Measurements from ENCODE around the gene TRPV3. TPM values are rescaled to one million over a fixed set of nuclear protein-coding genes. Genes with fewer than 3 reads are reported as not detected.

The TRPV3 gene
- total RNA-seq, 1 experiment from 2014 or later, result 1.4 TPM

- ATAC-seq (no peak), DNase-seq (ENCODE audit: low read depth, low spot score) (no peak)
- no TSS peak for BruUV-seq (replicated peaks)
- intact Hi-C loops (cut with micrococcal nuclease), result no loop called here
- no peak for TF ChIP-seq SP1 (IDR thresholded peaks at IDR 0.05; ENCODE audit: low read depth)
- no peak for TF ChIP-seq ZFX (IDR thresholded peaks at IDR 0.05)
- TF ChIP-seq EGR1 (IDR thresholded peaks at IDR 0.05; ENCODE audit: low read depth), result no peak
- TF ChIP-seq CBX3 (IDR thresholded peaks at IDR 0.05; ENCODE audit: low read depth), result no peak
- POLR2A ChIA-PET, result no interaction called here
- Histone ChIP-seq H3K4me1 (ENCODE audit: control insufficient read depth in 1 of 2, insufficient read depth in 2 of 2, low read length in 2 of 2) (no peaks in the 10 kb centered on the region), H3K4me2 (ENCODE audit: low read length) (no peak overlapping the region), H3K9me2 (ENCODE audit: insufficient read depth) (no peaks in the 10 kb centered on the region), H2AFZ (ENCODE audit: low read depth, low read length, poor library complexity, severe bottlenecking) (no peak overlapping the region), H3K4me3 (replicated peaks in 1 of 2; ENCODE audit: low read depth in 1 of 2, low read length in 2 of 2) (no peak overlapping the region), H3K36me3 (ENCODE audit: control insufficient read depth in 1 of 2, insufficient read depth in 2 of 2, low read length in 2 of 2) (no peaks in the 10 kb centered on the region), H3K9ac (ENCODE audit: low read length) (no peak overlapping the region), H3K27ac (ENCODE audit: low read depth, low read length) (no peak overlapping the region), H3K27me3 (ENCODE audit: insufficient read depth, low read length) (peaks cover 7% of the 10 kb centered on the region; the same call in 1 of the 2 replicates), H4K20me1 (ENCODE audit: insufficient read depth) (no peaks in the 10 kb centered on the region), H3K9me3 (ENCODE audit: control insufficient read depth in 1 of 2, insufficient read depth in 1 of 2, low read depth in 1 of 2, low read length in 2 of 2) (peaks cover 0 to 4% of the 10 kb centered on the region in 2 experiments; a peak in 1 of 4 replicates), H3K79me2 (ENCODE audit: insufficient read depth, low read length) (no peaks in the 10 kb centered on the region)
- RAD21 ChIA-PET (ENCODE audit: low non-redundant PET in 1 of 2, low total read pairs in 2 of 2, uncharacterized antibody in 2 of 2, unreplicated experiment in 2 of 2), result no interaction called here
- CTCF ChIA-PET, result no interaction called here
Measured at GRCh38 chr17:3505008-3505407, 52.6 kb downstream of the TRPV3 start.

GRCh38 chr17:3503285-3503684 lies 54.3 kb downstream of the TRPV3 start:
- ATAC-seq (no peak), DNase-seq (ENCODE audit: low read depth, low spot score) (no peak)
- Histone ChIP-seq H3K4me3 (replicated peaks in 1 of 2; ENCODE audit: low read depth in 1 of 2, low read length in 2 of 2) (no peak overlapping the region), H3K9me3 (ENCODE audit: control insufficient read depth in 1 of 2, insufficient read depth in 1 of 2, low read depth in 1 of 2, low read length in 2 of 2) (peaks cover 0 to 4% of the 10 kb centered on the region in 2 experiments; a peak in 1 of 4 replicates), H3K79me2 (ENCODE audit: insufficient read depth, low read length) (no peaks in the 10 kb centered on the region), H3K36me3 (ENCODE audit: control insufficient read depth in 1 of 2, insufficient read depth in 2 of 2, low read length in 2 of 2) (no peaks in the 10 kb centered on the region), H3K27ac (ENCODE audit: low read depth, low read length) (no peak overlapping the region), H3K4me2 (ENCODE audit: low read length) (no peak overlapping the region), H2AFZ (ENCODE audit: low read depth, low read length, poor library complexity, severe bottlenecking) (no peak overlapping the region), H3K27me3 (ENCODE audit: insufficient read depth, low read length) (peaks cover 7% of the 10 kb centered on the region; the same call in 1 of the 2 replicates), H3K9ac (ENCODE audit: low read length) (no peak overlapping the region), H4K20me1 (ENCODE audit: insufficient read depth) (no peaks in the 10 kb centered on the region), H3K9me2 (ENCODE audit: insufficient read depth) (no peaks in the 10 kb centered on the region), H3K4me1 (ENCODE audit: control insufficient read depth in 1 of 2, insufficient read depth in 2 of 2, low read length in 2 of 2) (no peaks in the 10 kb centered on the region)
- CTCF ChIA-PET, result no interaction called here
- RAD21 ChIA-PET (ENCODE audit: low non-redundant PET in 1 of 2, low total read pairs in 2 of 2, uncharacterized antibody in 2 of 2, unreplicated experiment in 2 of 2), result no interaction called here
- POLR2A ChIA-PET, result no interaction called here
- intact Hi-C loops (cut with micrococcal nuclease), result no loop called here
- no TSS peak for BruUV-seq (replicated peaks)
- no peak for TF ChIP-seq ZBTB33 (IDR thresholded peaks at IDR 0.05; ENCODE audit: extremely low read depth, insufficient replicate concordance, low read length)
- no peak for TF ChIP-seq EZH2 (IDR thresholded peaks at IDR 0.05)
- no peak for TF ChIP-seq REST (IDR thresholded peaks at IDR 0.05; ENCODE audit: low read depth)
- TF ChIP-seq MAX (IDR thresholded peaks at IDR 0.05), result no peak
- TF ChIP-seq ZNF274 (IDR thresholded peaks at IDR 0.05; ENCODE audit: low read depth, low read length), result no peak
- TF ChIP-seq POLR2A (IDR thresholded peaks at IDR 0.05; ENCODE audit: borderline replicate concordance, extremely low read depth, insufficient read depth, insufficient read length), result no peak
- no peak for TF ChIP-seq YY1 (IDR thresholded peaks at IDR 0.05; ENCODE audit: extremely low read depth, insufficient replicate concordance, low read depth, low read length)
- no peak for TF ChIP-seq FOSL1 (IDR thresholded peaks at IDR 0.05; ENCODE audit: low read depth)
- TF ChIP-seq POLR2AphosphoS5 (IDR thresholded peaks at IDR 0.05; ENCODE audit: low read depth, low read length), result no peak
- TF ChIP-seq ATF3 (IDR thresholded peaks at IDR 0.05), result no peak
- TF ChIP-seq EZH2phosphoT487 (IDR thresholded peaks at IDR 0.05; ENCODE audit: borderline replicate concordance), result no peak
- no peak for TF ChIP-seq SP1 (IDR thresholded peaks at IDR 0.05; ENCODE audit: low read depth)
- no peak for TF ChIP-seq EGR1 (IDR thresholded peaks at IDR 0.05; ENCODE audit: low read depth)
- no peak for TF ChIP-seq RAD21 (IDR thresholded peaks at IDR 0.05; ENCODE audit: low read depth)
- TF ChIP-seq CBX3 (IDR thresholded peaks at IDR 0.05; ENCODE audit: low read depth), result no peak
- no peak for TF ChIP-seq SRF (IDR thresholded peaks at IDR 0.05; ENCODE audit: low read depth)

Data from HCT116 (cell line).